HG03432 (cell line): ENCODE data around the gene SGSH.

ENCODE experiments used
- ATAC-seq: cut with Tn5 transposase; IDR thresholded peaks from one replicate; pipeline ENCODE4 v1.9.1; 2021; ENCODE audit warnings: mild to moderate bottlenecking, moderate library complexity; ENCODE audit not compliant: unreplicated experiment

SGSH gene

DNA sequence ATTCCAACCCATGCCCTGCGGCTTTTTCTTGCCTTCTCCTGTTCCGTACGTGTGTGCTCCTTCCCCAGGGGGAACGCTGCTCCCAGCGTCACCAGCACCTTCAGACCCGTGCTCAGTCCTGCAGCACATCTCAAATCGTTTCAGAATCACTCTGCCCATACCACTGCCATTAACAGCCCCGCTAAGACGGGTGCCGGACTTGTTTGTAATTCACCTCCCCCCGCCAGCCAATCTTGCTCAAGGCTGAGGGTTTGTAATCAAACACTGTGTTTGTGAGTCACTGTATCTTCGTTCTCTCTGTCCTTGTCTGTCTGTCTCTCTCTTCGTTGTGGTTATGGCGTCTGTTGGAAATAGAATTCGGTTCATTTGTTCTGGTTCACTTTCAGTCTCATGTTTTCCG is 33.0 kb downstream of the SGSH start:
- ATAC-seq, result no peak

GRCh38 chr17:80185968-80186367 is 34.2 kb downstream of the SGSH start:
- ATAC-seq, result no peak

DNA sequence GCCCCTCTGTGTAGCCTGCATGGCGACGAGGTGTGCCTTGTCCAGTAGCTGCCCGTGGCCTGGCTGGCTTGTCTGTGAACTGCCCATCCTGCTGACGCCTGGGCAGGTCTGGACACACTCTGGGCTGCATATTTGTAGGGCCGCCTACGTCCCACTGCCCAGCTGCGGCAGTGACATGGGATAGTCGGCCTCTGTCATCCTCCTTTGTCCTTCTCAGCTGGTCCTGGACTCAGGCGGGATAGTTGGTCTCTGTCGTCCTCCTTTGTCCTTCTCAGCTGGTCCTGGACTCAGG is 35.8 kb downstream of the SGSH start:
- ATAC-seq, result no peak

DNA sequence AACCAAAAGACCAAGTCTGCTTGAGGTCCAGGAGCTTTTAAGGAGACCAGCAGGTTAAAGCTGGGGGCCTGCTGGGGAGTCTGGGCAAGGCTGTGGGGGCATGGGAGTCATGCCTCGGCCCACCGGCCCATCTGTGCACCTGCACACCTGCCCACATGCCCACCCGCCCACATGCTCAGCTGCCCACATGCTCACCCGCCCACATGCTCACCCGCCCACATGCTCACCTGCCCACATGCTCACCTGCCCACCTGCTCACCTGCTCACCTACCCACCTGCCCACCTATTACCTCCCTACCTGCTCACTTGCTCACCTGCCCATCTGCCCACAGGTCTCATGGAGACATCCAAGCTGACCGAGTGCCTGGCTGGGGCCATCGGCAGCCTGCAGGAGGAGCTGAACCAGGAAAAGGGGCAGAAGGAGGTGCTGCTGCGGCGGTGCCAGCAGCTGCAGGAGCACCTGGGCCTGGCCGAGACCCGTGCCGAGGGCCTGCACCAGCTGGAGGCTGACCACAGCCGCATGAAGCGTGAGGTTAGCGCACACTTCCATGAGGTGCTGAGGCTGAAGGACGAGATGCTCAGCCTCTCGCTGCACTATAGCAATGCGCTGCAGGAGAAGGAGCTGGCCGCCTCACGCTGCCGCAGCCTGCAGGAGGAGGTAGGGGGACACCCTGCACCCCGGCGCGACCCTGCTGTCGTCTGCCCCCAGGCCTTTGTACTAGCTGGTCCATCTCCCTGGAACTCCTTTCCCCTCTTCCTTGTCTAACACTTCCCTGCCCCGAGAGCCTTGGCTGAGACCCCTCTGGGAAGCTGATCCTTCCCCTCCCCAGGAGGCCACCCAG is 36.3 kb downstream of the SGSH start:
- ATAC-seq, result no peak

- no peak for ATAC-seq
Measured at GRCh38 chr17:80182845-80183223, 37.3 kb downstream of the SGSH start.

GRCh38 chr17:80182118-80182844 is 37.9 kb downstream of the SGSH start:
- no peak for ATAC-seq

- ATAC-seq, result no peak
Measured at GRCh38 chr17:80181431-80181830, 38.7 kb downstream of the SGSH start.

GRCh38 chr17:80180192-80180591 is 39.9 kb downstream of the SGSH start:
- no peak for ATAC-seq

GRCh38 chr17:80177986-80178595 is 42.0 kb downstream of the SGSH start:
- ATAC-seq, result no peak

- no peak for ATAC-seq
Measured at GRCh38 chr17:80176757-80177156, 43.4 kb downstream of the SGSH start.

GRCh38 chr17:80173916-80174315 is 46.2 kb downstream of the SGSH start:
- no peak for ATAC-seq

DNA sequence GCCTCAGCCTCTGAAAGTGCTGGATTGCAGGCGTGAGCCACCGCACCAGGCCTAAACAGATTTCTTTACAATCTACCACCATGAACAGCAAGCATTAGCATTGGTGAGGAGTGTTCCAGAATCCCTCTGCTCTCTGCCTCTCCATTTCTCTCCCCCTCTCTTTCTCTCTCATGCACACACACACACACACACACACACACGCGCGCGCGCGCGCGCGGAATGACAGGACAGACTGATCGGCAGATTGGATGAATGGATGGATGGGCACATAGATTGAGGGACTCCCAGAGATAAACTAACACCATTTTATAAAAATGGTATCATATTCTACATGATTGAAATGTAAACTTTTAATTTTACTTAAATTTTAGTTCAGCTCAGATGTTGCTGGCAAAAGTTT is 47.0 kb downstream of the SGSH start:
- no peak for ATAC-seq

- ATAC-seq, result no peak
Measured at GRCh38 chr17:80171681-80172080, 48.5 kb downstream of the SGSH start.

DNA sequence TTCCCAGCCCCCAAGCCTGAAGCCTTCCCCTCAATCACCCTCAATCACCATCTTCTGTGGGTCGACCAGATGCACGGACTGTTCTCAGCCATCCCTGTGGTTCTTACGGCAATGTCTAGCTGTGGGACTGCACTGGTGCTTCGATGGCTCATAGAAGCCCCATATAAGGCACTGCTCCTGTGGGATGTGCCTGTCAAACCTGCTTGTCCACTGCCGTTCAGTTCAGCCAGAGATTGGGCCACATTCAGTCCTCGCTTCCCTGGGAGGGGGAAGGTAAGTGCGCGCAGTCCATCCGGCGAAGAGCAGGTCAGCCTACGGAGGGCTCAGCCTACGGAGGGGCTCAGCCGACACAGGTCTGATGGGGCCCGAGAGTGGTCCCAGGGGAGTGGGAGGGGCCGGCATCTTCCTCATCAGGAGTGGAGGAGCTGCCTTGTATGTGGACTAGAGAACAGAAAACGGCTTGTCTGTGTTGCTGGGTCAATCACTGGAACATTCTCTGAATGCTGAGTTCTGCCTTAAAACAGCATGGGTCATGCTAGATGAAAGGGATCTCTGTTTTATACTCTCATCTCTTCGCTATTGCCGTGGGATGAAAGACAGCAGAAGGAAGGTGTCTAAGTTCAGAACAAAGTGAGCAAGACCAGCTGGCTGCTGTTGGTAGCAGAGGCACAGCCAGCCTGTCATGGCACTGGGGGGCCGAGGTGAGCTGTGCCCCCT is 50.2 kb downstream of the SGSH start, which contains the start of gene CARD14:
TSS of gene CARD14 (plus strand) at position 247 of the 717 bp plus-strand sequence. CDS start 11,409 bp downstream, outside the sequence.
- ATAC-seq, result no peak

DNA sequence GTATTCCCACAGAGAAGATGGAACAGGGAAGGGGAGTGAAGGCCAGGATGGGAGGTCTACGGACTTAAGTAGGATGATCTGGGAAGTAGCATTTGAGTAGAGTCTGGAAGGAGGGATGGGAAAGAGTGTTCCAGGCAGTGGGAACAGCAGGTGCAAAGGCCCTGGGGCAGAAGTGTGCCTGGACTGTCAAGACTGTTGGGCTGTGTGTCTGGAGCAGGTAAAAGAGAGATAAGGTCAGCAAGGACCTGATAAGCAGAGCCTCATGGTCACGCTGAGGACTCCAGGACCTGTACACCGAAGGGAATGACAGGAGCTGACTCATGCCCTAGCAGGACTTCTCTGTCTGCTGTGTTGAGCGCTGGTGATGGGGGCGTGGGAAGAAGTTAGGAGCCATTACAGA is 51.0 kb downstream of the SGSH start:
- ATAC-seq, result no peak

- no peak for ATAC-seq
Measured at GRCh38 chr17:80168371-80168770, 51.8 kb downstream of the SGSH start.

DNA sequence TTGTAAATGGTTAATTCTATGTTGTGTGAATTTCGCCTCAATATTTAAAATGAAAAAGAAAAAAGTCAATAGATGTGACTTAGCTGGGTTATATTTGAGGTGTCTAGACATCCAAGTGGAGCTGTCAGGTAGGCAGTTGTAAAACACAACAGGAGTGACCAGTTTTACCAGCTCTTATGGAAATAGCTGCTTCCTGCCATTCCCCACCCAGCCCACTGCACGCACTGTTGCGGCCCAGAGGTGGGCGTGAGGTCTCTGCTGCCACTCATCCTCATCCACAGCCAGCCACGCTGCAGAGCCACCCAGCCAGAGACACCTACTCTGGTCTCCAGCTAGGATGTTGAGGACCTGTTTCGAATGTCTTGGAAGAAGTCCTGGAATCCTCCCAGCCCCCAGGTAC is 53.7 kb downstream of the SGSH start:
- ATAC-seq, result no peak

- no peak for ATAC-seq
Measured at GRCh38 chr17:80164185-80164584, 55.9 kb downstream of the SGSH start.

GRCh38 chr17:80163336-80163735 is 56.8 kb downstream of the SGSH start:
- no peak for ATAC-seq

GRCh38 chr17:80160536-80160935 is 59.6 kb downstream of the SGSH start:
- ATAC-seq, result no peak
